GM21528 (cell line): Measurements from ENCODE around the gene HECTD3.
"Not testable (repeated sequence)": the region's sequence is repeated elsewhere in the genome, so short reads cannot be mapped to it uniquely, and the experiment has no call there.

Experiments
- ATAC-seq: cut with Tn5 transposase; IDR thresholded peaks from one replicate; pipeline ENCODE4 v1.9.1; 2021; ENCODE audit warnings: mild to moderate bottlenecking, moderate library complexity; ENCODE audit not compliant: unreplicated experiment, low FRiP score

HECTD3 gene

GRCh38 chr1:44994309-44994898 lies 16.7 kb downstream of the HECTD3 start:
- ATAC-seq, result no peak

GRCh38 chr1:44988531-44989156 lies 22.5 kb downstream of the HECTD3 start:
- ATAC-seq, result no peak

GRCh38 chr1:44985747-44986359 lies 25.3 kb downstream of the HECTD3 start:
- ATAC-seq, result peak; percentile 16

GRCh38 chr1:44977372-44977771 lies 33.8 kb downstream of the HECTD3 start:
- ATAC-seq, result not testable (repeated sequence)

GRCh38 chr1:44976252-44976651 lies 34.9 kb downstream of the HECTD3 start:
- ATAC-seq, result no peak

GRCh38 chr1:44973645-44974044 lies 37.5 kb downstream of the HECTD3 start:
- no peak for ATAC-seq

- no peak for ATAC-seq
These were observed 40.8 kb downstream of the HECTD3 start for GRCh38 chr1:44970317-44970716.

GRCh38 chr1:44964396-44964795 lies 46.7 kb downstream of the HECTD3 start:
- no peak for ATAC-seq

GRCh38 chr1:44962729-44963128 lies 48.4 kb downstream of the HECTD3 start:
- no peak for ATAC-seq

GRCh38 chr1:44962022-44962421 lies 49.1 kb downstream of the HECTD3 start:
- not testable (repeated sequence) for ATAC-seq

GRCh38 chr1:44957566-44957965 lies 53.6 kb downstream of the HECTD3 start:
- ATAC-seq, result not testable (repeated sequence)

- not testable (repeated sequence) for ATAC-seq
These were observed 55.0 kb downstream of the HECTD3 start for GRCh38 chr1:44956077-44956476.
